ENCODE measurements around the gene CTAG2.
"Not testable (repeated sequence)": the region's sequence is repeated elsewhere in the genome, so short reads cannot be mapped to it uniquely, and the experiment has no call there.

The CTAG2 gene

DNA sequence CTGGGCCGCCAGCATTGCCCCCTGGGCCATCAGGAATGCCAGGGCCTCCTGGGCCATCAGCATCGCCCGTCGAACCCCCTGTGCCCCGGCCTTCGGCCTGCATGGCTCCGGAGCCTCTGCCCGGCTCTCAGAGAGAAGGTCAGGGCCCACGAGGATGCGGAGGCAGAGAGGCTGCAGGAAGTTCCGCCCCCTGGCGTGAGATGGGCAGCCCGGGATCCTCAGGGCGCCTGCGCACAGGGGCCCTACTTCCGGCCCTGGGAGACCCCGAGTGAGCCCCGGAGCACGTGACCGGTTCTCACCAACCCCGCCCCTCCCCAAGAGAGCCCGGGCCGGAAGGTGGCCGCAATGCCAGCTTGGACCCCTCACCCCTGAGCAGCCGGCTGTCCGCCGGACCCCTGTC lies at the start of gene CTAG2:
Gene CTAG2 (minus strand): TSS at position 167 of the 400 bp plus-strand sequence. CDS start 64 bp downstream, at position 103.
- not testable (repeated sequence) for DNase-seq

DNA sequence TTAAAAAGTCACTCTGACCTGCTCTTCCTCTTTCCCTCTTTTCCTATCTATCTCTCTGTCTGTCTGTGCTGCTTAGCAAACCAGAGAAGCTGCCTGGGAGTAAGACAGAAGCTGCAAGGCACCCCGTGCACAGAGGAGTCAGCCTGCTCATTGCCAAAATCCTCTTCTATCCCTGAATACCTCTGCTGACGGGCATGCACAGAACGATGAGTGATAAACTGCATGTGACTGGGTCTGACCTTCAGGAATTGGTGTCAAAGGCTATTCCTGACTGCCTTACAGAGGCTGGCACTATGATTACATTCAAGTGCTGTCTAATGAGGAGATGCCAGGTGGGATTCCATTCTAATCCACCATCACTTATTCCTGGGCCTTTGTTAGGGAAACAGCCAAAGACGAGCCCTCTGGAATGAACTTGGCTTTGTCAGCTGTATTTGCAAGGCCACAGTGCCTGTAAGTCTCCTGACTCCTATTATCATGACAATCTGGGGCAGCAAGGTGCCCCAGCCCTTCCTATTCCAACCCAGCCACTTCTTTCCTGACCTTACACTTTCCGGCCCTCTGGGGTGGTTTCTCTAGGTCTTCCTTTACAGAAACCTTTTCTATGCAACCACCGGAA lies 45.4 kb upstream of the CTAG2 start:
- no peak for DNase-seq

GRCh38 chrX:154696676-154697045 lies 43.3 kb upstream of the CTAG2 start:
- no peak for DNase-seq

- no peak for DNase-seq
Observed at GRCh38 chrX:154695911-154696675, 42.7 kb upstream of the CTAG2 start.

- no peak for DNase-seq
Observed at GRCh38 chrX:154693394-154693793, 40.0 kb upstream of the CTAG2 start.

- not testable (repeated sequence) for DNase-seq
Observed at GRCh38 chrX:154690438-154690837, 37.1 kb upstream of the CTAG2 start.

DNA sequence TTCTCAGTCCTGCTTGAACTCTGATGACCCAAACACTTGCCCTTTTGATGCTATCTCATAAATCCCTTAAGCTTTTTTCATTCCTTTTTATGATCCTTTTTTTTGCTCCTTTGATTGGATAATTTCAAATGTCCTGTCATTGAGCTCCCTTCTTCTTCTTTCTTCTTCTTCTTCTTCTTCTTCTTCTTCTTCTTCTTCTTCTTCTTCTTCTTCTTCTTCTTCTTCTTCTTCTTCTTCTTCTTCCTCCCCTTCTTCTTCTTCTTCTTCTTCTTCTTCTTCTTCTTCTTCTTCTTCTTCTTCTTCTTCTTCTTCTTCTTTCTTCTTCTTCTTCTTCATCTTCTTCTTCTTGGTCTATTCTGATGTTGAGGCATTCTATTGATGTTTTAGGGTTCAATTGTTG lies 18.7 kb upstream of the CTAG2 start:
- not testable (repeated sequence) for DNase-seq

- not testable (repeated sequence) for DNase-seq
Observed at GRCh38 chrX:154670848-154671247, 17.5 kb upstream of the CTAG2 start.

GRCh38 chrX:154661899-154662298 lies 8.5 kb upstream of the CTAG2 start:
- no peak for DNase-seq

GRCh38 chrX:154661170-154661569 lies 7.8 kb upstream of the CTAG2 start:
- DNase-seq = no peak

DNA sequence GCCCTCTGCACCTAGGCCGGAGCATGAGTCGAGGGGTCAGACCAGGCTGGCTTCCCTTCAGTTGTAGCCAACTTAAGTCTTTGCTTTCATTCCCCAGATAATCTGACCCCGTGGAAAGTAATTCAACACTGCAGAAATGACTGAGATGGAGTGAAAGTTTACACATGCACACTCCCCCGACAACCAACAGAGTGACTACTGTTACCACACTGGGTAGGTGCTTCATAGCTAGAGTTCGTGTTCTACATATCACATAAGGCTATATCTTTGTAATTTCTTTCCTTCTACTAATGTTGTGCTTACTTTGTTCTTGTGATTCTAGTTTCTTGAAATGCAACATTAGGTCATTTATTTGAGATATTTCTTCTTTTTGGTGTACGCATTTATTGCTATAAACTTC lies 7.2 kb upstream of the CTAG2 start:
- DNase-seq = no peak

GRCh38 chrX:154658957-154659356 lies 5.6 kb upstream of the CTAG2 start:
- no peak for DNase-seq

- DNase-seq = no peak
Observed at GRCh38 chrX:154658187-154658586, 4.8 kb upstream of the CTAG2 start.

DNA sequence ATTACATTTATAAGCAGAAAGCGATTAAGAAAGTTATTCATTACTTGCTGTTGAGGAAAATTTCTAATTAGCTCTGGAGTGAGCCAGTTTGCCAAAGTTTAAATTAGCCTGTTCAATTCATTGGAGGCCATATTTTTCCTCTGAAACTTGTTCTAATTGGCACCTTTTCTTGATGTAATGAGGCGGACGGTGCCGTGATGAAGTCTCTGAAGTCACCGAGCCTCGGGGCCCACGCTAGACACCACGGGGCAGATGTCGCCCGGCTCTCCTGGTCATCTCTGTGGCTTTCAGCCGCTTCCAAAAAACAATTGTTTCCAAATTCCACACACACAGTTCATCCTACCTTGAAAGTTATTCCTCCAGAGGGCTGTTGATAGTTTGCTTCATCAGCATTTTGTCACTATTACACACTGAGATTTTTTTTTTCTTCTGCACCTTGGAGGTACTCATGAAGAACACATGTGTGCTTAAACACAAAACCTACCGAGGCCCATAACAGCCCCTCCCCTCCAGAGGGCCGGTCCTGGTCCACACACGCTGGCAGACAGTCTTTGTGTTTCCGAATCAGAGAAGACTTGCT lies 3.9 kb upstream of the CTAG2 start:
- DNase-seq = no peak

GRCh38 chrX:154655786-154656185 lies 2.4 kb upstream of the CTAG2 start:
- no peak for DNase-seq

- no peak for DNase-seq
Observed at GRCh38 chrX:154655346-154655745, 2.0 kb upstream of the CTAG2 start.

DNA sequence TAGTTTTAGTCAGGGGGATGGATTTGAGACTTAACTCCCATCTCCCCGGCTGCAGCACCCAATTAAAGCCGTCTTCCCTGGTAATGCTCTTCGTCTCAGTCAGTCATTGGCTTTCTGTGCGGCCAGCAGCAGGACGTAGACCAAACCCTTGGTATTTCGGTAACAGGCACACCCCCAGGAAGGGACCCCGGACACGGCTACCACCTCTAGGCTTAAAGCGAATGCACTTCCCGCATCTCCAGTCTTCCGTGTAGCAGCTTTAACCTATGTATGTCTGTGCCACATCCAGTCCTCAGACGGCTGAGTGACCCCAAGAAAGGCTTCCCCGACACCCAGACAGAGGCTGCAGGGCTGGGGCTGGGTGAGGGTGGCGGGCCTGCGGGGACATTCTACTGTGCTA lies 1.5 kb upstream of the CTAG2 start:
- no peak for DNase-seq

GRCh38 chrX:154654372-154654771 lies 993 bp upstream of the CTAG2 start:
- DNase-seq = no peak

DNA sequence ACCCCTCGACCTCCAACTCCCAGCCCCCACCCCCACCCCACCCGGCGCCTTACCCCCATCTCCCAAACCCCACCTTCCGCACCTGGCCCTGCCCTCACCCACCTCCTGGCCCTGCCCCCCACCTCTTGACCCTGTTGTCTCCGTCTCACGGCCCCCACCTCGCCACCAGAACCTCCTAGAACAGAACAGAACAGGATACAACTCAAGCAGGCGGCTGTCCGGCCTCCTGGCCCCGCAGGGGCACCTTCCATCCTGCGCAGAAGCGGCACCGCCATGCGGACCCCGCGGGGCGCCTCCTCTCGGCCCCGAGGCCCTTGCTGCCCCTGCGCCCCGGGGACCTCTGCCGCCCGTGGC lies 354 bp downstream of the CTAG2 start:
- no peak for DNase-seq

DNA sequence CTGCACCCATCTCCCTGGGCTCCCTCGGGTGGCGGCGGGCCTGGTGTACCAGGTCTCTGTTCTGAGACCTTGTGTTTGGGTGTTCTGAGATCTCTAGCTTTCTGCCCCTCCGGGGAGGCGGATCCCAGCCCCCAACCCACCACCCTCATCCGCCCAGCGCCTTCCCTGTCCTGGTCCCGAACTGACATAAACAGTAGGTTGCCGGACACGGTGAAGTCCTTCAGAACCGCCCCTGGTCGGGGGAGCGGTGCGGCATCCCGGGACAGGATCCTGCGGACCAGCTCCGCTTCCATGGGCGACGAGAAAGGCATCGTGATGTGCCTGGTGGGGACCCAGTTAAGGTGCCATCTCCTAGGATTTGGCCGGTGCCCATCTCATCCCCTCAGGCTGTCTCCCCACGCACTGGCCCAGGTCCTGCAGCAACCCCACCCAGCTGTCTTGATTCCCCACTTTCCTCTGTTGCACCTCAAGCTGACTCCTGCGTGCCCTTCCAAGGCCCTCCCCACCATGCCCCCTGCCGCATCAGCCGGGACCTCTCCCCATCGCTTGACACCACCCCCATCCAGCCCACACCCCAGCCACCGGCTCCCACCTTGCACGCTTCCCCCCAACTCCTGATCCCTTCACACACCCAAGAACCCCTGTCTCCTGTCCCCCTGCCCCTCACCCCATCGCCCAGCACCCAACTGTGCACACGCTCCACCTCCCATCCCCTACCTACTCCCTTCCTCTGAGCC lies 900 bp downstream of the CTAG2 start:
- DNase-seq = no peak

DNA sequence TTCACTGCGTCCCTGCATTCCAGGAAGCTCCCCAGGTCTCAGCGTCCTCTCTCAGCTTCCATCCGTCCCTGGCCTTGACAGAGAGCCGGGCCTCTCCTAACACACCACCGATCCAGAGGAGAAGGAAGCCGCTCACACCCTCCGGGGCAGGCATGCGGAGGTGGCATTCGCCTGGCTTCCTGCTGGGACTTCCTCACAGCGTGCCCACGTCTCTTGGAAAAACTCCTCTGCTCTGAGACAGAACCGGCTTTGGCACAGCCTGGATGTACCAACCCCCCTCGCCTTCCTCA lies 3.2 kb downstream of the CTAG2 start:
- no peak for DNase-seq

GRCh38 chrX:154649503-154650220 lies 3.7 kb downstream of the CTAG2 start:
- DNase-seq = no peak

GRCh38 chrX:154648931-154649330 lies 4.4 kb downstream of the CTAG2 start:
- DNase-seq = no peak

Measured in DMS53 (cell line).